ENCODE data around the gene SMU1. TPM values are rescaled to one million over a fixed set of nuclear protein-coding genes. Genes with fewer than 3 reads are reported as not detected.

Gene SMU1
- total and polyA plus RNA-seq, 2 experiments from 2014 or later: 15.8 to 25.1 TPM

DNA sequence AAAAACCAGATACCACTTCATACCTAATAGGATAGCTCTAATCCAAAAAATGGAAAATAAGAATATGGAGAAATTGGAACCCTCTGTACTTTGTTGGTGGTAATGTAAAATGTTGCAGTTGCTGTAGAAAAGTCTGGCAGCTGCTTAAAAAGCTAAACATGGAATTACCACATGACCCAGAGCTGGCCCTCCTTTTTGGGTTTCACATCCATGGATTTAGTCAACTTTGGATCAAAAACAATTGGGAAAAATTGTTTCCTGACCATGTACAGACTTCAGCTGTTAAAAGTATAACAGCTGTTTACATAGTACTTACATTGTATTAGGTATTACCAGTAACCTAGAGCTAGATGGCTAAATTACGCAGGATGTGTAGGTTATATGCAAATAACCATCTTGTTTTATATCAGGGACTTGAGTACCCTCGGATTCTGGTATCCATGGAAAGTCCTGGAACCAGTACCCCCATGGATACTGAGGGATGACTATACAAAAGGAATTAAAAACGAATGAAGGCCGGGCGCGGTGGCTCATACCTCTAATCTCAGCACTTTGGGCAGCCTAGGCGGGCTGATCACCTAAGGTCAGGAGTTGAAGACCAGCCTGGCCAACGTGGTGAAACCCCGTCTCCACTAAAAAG lies 35.6 kb downstream of the SMU1 start:
- Histone ChIP-seq H3K4me3 (no peak overlapping the region), H2AFZ (no peak overlapping the region), H3K79me2 (peaks cover 7% of the 10 kb centered on the region), H3K4me2 (no peak overlapping the region), H3K27me3 (no peaks in the 10 kb centered on the region), H3K9me3 (ENCODE audit: low read depth) (no peaks in the 10 kb centered on the region), H3K4me1 (ENCODE audit: insufficient read depth) (no peaks in the 10 kb centered on the region), H4K20me1 (ENCODE audit: insufficient read depth, poor library complexity, severe bottlenecking) (peaks cover 1% of the 10 kb centered on the region), H3K36me3 (replicated peaks; ENCODE audit: insufficient read depth, low read depth) (peaks cover 3% of the 10 kb centered on the region), H3K9me2 (replicated peaks; ENCODE audit: insufficient read depth) (no peaks in the 10 kb centered on the region), H3K27ac (no peak overlapping the region)
- DNase-seq (ENCODE audit: low spot score): no peak
- 94% methylated on average over 9 of the region's 9 CpGs for WGBS (ENCODE audit: low lambda C conversion rate, missing lambda C conversion rate)
- TF ChIP-seq, protein P1, sequence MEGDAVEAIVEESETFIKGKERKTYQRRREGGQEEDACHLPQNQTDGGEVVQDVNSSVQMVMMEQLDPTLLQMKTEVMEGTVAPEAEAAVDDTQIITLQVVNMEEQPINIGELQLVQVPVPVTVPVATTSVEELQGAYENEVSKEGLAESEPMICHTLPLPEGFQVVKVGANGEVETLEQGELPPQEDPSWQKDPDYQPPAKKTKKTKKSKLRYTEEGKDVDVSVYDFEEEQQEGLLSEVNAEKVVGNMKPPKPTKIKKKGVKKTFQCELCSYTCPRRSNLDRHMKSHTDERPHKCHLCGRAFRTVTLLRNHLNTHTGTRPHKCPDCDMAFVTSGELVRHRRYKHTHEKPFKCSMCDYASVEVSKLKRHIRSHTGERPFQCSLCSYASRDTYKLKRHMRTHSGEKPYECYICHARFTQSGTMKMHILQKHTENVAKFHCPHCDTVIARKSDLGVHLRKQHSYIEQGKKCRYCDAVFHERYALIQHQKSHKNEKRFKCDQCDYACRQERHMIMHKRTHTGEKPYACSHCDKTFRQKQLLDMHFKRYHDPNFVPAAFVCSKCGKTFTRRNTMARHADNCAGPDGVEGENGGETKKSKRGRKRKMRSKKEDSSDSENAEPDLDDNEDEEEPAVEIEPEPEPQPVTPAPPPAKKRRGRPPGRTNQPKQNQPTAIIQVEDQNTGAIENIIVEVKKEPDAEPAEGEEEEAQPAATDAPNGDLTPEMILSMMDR (IDR thresholded peaks at IDR 0.05; ENCODE audit: poor library complexity): no peak
- no peak for TF ChIP-seq EZH2phosphoT487 (IDR thresholded peaks at IDR 0.05; ENCODE audit: low read depth, severe bottlenecking, unreplicated experiment)
- no peak for TF ChIP-seq EZH2 (IDR thresholded peaks at IDR 0.05; ENCODE audit: borderline replicate concordance)

DNA sequence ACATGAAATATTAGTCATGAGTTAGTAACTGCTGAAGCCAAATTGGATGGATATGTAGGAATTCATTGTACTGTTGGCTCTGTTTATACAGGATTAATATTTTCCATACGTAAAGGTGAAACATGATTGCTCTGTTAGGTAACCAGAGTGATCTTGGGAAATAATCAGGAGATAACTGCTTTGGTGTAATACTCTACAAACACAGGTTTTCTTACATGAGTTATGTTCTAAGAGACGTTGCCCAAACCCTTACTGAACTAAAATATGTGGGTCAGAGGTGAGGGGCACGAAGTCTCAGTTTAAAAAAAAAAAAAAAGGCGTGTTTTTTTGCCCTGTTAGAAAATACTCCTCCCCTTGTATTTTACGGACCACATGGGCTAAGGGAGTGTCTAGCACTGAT lies 43.6 kb downstream of the SMU1 start:
- Histone ChIP-seq H3K9me3 (ENCODE audit: low read depth) (no peaks in the 10 kb centered on the region), H3K4me3 (no peak overlapping the region), H3K4me2 (no peak overlapping the region), H3K27ac (peak overlapping the region; percentile 53), H3K9me2 (replicated peaks; ENCODE audit: insufficient read depth) (no peaks in the 10 kb centered on the region), H4K20me1 (ENCODE audit: insufficient read depth, poor library complexity, severe bottlenecking) (peaks cover 77% of the 10 kb centered on the region), H3K4me1 (ENCODE audit: insufficient read depth) (peaks cover 32% of the 10 kb centered on the region), H3K36me3 (replicated peaks; ENCODE audit: insufficient read depth, low read depth) (no peaks in the 10 kb centered on the region), H3K79me2 (peaks cover 85% of the 10 kb centered on the region), H3K27me3 (no peaks in the 10 kb centered on the region), H2AFZ (no peak overlapping the region)
- TF ChIP-seq EZH2phosphoT487 (IDR thresholded peaks at IDR 0.05; ENCODE audit: low read depth, severe bottlenecking, unreplicated experiment): no peak
- TF ChIP-seq EZH2 (IDR thresholded peaks at IDR 0.05; ENCODE audit: borderline replicate concordance): no peak
- TF ChIP-seq, protein P1 (IDR thresholded peaks at IDR 0.05; ENCODE audit: poor library complexity): no peak
- WGBS (ENCODE audit: low lambda C conversion rate, missing lambda C conversion rate): 66% methylated on average over 5 of the region's 5 CpGs
- no peak for DNase-seq (ENCODE audit: low spot score)

DNA sequence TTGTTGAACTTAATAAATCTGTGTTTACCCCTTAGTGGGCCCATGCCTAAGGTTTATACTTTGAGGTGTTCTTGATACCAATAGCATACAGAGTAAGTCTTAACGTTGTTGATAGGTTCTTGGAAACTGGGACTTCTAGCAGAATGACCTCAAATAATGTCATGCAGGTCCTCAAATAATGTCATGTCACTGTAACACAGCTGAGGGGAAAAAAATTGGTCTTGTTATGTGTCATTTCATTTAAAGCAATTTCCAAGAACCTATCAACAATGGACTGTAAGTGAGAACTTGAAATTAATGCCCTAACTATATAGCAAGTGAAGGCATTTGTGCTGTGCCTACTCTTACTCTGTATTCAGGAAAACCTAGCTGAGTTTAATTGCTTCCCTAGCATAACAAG lies 44.2 kb downstream of the SMU1 start:
- H4K20me1 ChIP-seq (ENCODE audit: insufficient read depth, poor library complexity, severe bottlenecking): peaks cover 83% of the 10 kb centered on the region
- H3K4me1 ChIP-seq (ENCODE audit: insufficient read depth): peaks cover 37% of the 10 kb centered on the region
- H3K27ac ChIP-seq: peak overlapping the region; percentile 53
- H3K9me2 ChIP-seq (replicated peaks; ENCODE audit: insufficient read depth): no peaks in the 10 kb centered on the region
- no peak overlapping the region for H3K4me3 ChIP-seq
- H3K36me3 ChIP-seq (replicated peaks; ENCODE audit: insufficient read depth, low read depth): no peaks in the 10 kb centered on the region
- WGBS (ENCODE audit: low lambda C conversion rate, missing lambda C conversion rate): 96% methylated on average over 1 of the region's 1 CpG
- no peak overlapping the region for H2AFZ ChIP-seq
- H3K4me2 ChIP-seq: peak overlapping the region; percentile 9
- TF ChIP-seq EZH2phosphoT487 (IDR thresholded peaks at IDR 0.05; ENCODE audit: low read depth, severe bottlenecking, unreplicated experiment): no peak
- TF ChIP-seq, protein P1 (IDR thresholded peaks at IDR 0.05; ENCODE audit: poor library complexity): no peak
- TF ChIP-seq EZH2 (IDR thresholded peaks at IDR 0.05; ENCODE audit: borderline replicate concordance): no peak
- H3K9me3 ChIP-seq (ENCODE audit: low read depth): no peaks in the 10 kb centered on the region
- H3K27me3 ChIP-seq: no peaks in the 10 kb centered on the region
- H3K79me2 ChIP-seq: peaks cover 91% of the 10 kb centered on the region
- DNase-seq (ENCODE audit: low spot score): no peak

Data from hepatocyte (in vitro differentiated cells).